Keratinocyte (primary cell): ENCODE results near the gene GDF11.

Experiments used
- EZH2 ChIP-seq: IDR thresholded peaks from one replicate; pipeline ENCODE4 v1.6.1; 2012; ENCODE audit warnings: inconsistent platforms, mild to moderate bottlenecking, low read length, moderate library complexity
- TF ChIP-seq, protein P1 (sequence below), 3 experiments: IDR thresholded peaks in 1 of 3; conservative IDR thresholded peaks in 1 of 3; optimal IDR thresholded peaks in 1 of 3; 2 replicates in 2 of 3; 3 replicates in 1 of 3; pipeline versions ENCODE3 to v1.5.1; 2011; ENCODE audit warnings: low read length in 3 of 3, mild to moderate bottlenecking in 3 of 3, moderate library complexity in 2 of 3, control low read depth in 1 of 3, inconsistent platforms in 1 of 3; ENCODE audit not compliant: insufficient read depth in 2 of 3; ENCODE audit errors: extremely low read depth in 1 of 3

DNA sequence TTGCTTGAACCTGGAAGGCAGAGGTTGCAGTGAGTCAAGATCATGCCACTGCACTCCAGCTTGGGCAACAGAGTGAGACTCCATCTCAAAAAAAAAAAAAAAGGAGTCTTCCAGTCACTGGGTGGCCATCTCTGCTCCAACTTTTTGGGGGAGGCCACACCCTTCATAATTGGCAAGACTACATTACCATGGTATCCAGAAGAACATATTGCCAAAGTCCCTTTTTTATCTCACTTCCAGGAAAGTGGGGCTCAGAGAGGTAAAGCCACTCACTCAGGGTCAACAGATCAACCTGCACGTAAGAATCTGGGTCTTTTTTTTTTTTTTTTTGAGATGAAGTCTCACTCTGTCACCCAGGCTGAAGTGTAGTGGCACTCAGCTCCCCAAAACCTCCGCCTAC lies 9.1 kb upstream of the GDF11 start:
- TF ChIP-seq, protein P1, sequence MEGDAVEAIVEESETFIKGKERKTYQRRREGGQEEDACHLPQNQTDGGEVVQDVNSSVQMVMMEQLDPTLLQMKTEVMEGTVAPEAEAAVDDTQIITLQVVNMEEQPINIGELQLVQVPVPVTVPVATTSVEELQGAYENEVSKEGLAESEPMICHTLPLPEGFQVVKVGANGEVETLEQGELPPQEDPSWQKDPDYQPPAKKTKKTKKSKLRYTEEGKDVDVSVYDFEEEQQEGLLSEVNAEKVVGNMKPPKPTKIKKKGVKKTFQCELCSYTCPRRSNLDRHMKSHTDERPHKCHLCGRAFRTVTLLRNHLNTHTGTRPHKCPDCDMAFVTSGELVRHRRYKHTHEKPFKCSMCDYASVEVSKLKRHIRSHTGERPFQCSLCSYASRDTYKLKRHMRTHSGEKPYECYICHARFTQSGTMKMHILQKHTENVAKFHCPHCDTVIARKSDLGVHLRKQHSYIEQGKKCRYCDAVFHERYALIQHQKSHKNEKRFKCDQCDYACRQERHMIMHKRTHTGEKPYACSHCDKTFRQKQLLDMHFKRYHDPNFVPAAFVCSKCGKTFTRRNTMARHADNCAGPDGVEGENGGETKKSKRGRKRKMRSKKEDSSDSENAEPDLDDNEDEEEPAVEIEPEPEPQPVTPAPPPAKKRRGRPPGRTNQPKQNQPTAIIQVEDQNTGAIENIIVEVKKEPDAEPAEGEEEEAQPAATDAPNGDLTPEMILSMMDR (optimal IDR thresholded peaks at IDR 0.05 in 1 of 3, IDR thresholded peaks at IDR 0.05 in 1 of 3, conservative IDR thresholded peaks at IDR 0.05 in 1 of 3; ENCODE audit: extremely low read depth in 1 of 3, insufficient read depth in 2 of 3, low read length in 3 of 3) = no peak
- no peak for TF ChIP-seq EZH2
